HS-5 (cell line): ENCODE measurements around the gene NRF1.

Source experiments
- DNase-seq: peaks from one replicate; pipeline ENCODE4 v3.0.0-alpha.2; 2012; ENCODE audit warnings: low read depth

Gene NRF1

DNA sequence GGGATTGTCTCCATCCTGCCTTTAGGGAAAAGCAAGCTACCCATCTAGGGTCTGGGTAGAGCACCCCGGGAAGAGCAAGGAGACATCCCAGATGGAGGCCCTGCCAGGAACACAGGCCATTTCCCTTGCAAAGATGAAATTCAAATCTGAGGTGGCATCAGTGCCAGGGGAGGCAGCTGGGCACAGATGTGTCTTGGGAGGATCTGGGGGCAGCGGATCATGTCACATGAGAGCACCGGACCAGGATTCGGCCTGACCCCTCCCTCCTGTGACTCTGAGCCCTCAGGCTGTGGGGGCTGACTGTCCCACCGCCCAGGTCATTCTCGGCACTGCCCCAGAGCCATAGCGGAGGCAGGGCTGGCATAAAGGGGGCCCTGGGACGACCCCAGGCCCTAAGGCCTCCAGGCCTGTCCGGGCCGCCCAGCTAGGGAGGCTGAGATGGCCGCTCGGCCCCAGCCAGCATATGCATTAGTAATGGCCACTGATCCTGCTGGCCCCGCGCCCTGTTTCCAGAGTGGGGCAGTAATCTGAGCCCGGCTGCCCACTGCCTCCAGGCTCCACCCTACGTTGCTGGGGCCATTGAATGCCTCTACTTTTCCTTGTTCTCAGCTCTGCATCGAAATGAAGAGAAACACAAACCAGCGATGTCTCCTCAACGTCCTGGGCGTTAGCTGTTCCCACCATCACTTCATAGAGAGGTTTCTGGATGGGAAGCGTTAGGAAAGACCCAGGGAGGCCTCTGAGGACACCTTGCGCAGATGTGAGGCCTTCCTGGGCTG is 192.8 kb downstream of the NRF1 start:
- DNase-seq, result no peak

DNA sequence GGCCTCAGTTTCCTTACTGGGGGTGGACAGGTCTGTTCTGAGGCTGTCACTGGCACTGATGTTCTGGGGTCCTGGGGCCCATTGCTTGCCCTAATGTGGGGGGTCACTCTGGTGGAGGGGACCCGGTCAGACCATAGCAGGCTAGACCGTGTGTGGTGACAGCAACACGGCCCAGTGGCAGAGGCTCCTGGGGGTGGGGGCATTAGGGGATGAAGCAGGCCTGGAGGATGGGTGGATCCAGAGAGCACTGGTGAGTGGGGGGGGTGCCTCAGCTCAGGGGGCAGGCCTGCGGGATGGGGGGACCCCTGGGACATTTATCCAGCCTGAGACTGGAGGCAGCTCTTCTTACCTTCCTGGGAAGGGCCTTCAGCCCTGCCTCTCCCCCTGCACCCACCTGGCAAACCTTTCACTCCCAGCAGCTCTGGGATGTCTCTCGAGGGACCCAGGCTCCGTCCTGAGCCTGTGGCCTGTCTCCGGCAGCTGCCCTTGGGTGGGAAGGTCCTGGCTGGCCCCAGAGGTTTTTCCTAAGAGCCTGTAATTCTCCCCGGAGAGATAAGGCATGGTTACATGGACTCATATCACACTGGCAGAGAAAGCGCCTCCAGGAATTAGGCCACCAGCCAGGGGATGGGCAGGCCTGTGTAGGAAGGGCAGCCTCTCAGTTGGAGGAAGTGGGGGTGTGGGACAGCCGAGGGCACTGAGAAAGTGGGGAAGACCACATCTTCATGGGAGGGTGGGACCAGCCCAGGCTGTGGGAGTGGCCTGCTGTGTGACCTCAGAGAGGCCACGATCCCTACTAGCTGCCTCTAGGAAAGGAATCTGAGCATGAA is 193.6 kb downstream of the NRF1 start:
- DNase-seq, result no peak
